DOHH2 (cell line): ENCODE results near the gene PDE3B.
"Not testable (repeated sequence)": the region's sequence is repeated elsewhere in the genome, so short reads cannot be mapped to it uniquely, and the experiment has no call there.

Experiments used
- H3F3A ChIP-seq: fragments of 200-600 bp; sonication (generic), shearing (Covaris generic); 2 replicates; pipeline ENCODE4 v1.6.0; 2016; ENCODE audit warnings: antibody characterized with exemption, mild to moderate bottlenecking; ENCODE audit not compliant: control insufficient read depth, insufficient read depth
- H3K27ac ChIP-seq: fragments of 200-600 bp; sonication (generic); 2 replicates; pipeline ENCODE4 v1.5.1; 2014; ENCODE audit warnings: low read depth, mild to moderate bottlenecking, low read length, moderate library complexity
- H3K27me3 ChIP-seq: fragments of 200-600 bp; sonication (generic); 2 replicates; pipeline ENCODE4 v1.6.1; 2014; ENCODE audit warnings: mild to moderate bottlenecking, low read length, mixed read lengths; ENCODE audit not compliant: control insufficient read depth
- H3K36me3 ChIP-seq: fragments of 200-600 bp; sonication (generic); 2 replicates; pipeline ENCODE4 v1.6.1; 2014; ENCODE audit warnings: mild to moderate bottlenecking, low read length, moderate library complexity, mixed read lengths; ENCODE audit not compliant: control insufficient read depth
- H3K4me1 ChIP-seq: fragments of 200-600 bp; sonication (generic); 2 replicates; pipeline ENCODE4 v1.6.1; 2014; ENCODE audit warnings: mild to moderate bottlenecking, low read length, mixed read lengths; ENCODE audit not compliant: control insufficient read depth
- H3K4me2 ChIP-seq: fragments of 200-600 bp; sonication (generic); 2 replicates; pipeline ENCODE4 v1.6.0; 2014; ENCODE audit warnings: mild to moderate bottlenecking, low read length, moderate library complexity
- H3K4me3 ChIP-seq: fragments of 200-600 bp; sonication (generic); 2 replicates; pipeline ENCODE4 v1.5.1; 2014; ENCODE audit warnings: mild to moderate bottlenecking, low read length, mixed read lengths
- H3K79me2 ChIP-seq: fragments of 200-600 bp; sonication (generic); 2 replicates; pipeline ENCODE4 v1.6.1; 2014; ENCODE audit warnings: mild to moderate bottlenecking, low read length, mixed read lengths; ENCODE audit not compliant: control insufficient read depth
- H3K9me2 ChIP-seq: fragments of 200-600 bp; sonication (generic); replicated peaks from 2 replicates; pipeline ENCODE4 v1.6.1; 2014; ENCODE audit warnings: mild to moderate bottlenecking, low read length, mixed read lengths; ENCODE audit not compliant: control insufficient read depth
- H3K9me3 ChIP-seq: fragments of 200-600 bp; sonication (generic); 2 replicates; pipeline ENCODE4 v1.6.1; 2014; ENCODE audit warnings: antibody characterized with exemption, low read length, mixed read lengths; ENCODE audit not compliant: control insufficient read depth, insufficient read depth
- H4K20me1 ChIP-seq: fragments of 200-600 bp; sonication (generic); 2 replicates; pipeline ENCODE4 v1.6.0; 2014; ENCODE audit warnings: low read depth, mild to moderate bottlenecking, antibody characterized with exemption, low read length, moderate library complexity; ENCODE audit not compliant: control insufficient read depth, insufficient read depth
- CTCF ChIP-seq: fragments of 200-600 bp; sonication (generic); IDR thresholded peaks from one replicate; pipeline ENCODE4 v1.5.1; 2014; ENCODE audit warnings: antibody characterized with exemption, mild to moderate bottlenecking, low read depth, low read length; ENCODE audit not compliant: poor library complexity, severe bottlenecking
- EZH2phosphoT487 ChIP-seq: fragments of 200-600 bp; sonication (generic); IDR thresholded peaks from 2 replicates; pipeline ENCODE4 v1.6.1; 2017; ENCODE audit warnings: borderline replicate concordance, mild to moderate bottlenecking, antibody characterized with exemption, low read length, moderate library complexity, mixed read lengths

PDE3B gene

GRCh38 chr11:14784230-14784629 is 140.6 kb downstream of the PDE3B start:
- Histone ChIP-seq H4K20me1 (no peaks in the 10 kb centered on the region), H3K27ac (no peak overlapping the region), H3K4me1 (peaks cover 28% of the 10 kb centered on the region), H3K9me2 (no peaks in the 10 kb centered on the region), H3K9me3 (peaks cover 5% of the 10 kb centered on the region; the same call in 1 of the 2 replicates), H3K79me2 (no peaks in the 10 kb centered on the region), H3K4me3 (no peak overlapping the region), H3F3A (peaks cover 2% of the 10 kb centered on the region; the same call in 1 of the 2 replicates), H3K27me3 (no peaks in the 10 kb centered on the region), H3K36me3 (no peaks in the 10 kb centered on the region), H3K4me2 (no peak overlapping the region)
- no peak for TF ChIP-seq EZH2phosphoT487
- TF ChIP-seq CTCF, result no peak

GRCh38 chr11:14789879-14790484 is 146.4 kb downstream of the PDE3B start:
- H3K9me3 ChIP-seq, result no peaks in the 10 kb centered on the region
- no peak overlapping the region for H3K4me3 ChIP-seq
- no peaks in the 10 kb centered on the region for H3K27me3 ChIP-seq
- peaks cover 22% of the 10 kb centered on the region for H3K4me1 ChIP-seq
- H4K20me1 ChIP-seq, result no peaks in the 10 kb centered on the region
- peaks cover 2% of the 10 kb centered on the region; the same call in 1 of the 2 replicates for H3F3A ChIP-seq
- TF ChIP-seq EZH2phosphoT487 (no peak), CTCF (peak; percentile 54)
- no peaks in the 10 kb centered on the region for H3K79me2 ChIP-seq
- H3K36me3 ChIP-seq, result no peaks in the 10 kb centered on the region
- H3K9me2 ChIP-seq, result no peaks in the 10 kb centered on the region
- no peak overlapping the region for H3K4me2 ChIP-seq
- no peak overlapping the region for H3K27ac ChIP-seq

- Histone ChIP-seq H3K79me2 (no peaks in the 10 kb centered on the region), H4K20me1 (no peaks in the 10 kb centered on the region), H3K9me3 (no peaks in the 10 kb centered on the region), H3K4me2 (no peak overlapping the region), H3K4me1 (peaks cover 6% of the 10 kb centered on the region; the same call in 1 of the 2 replicates), H3K36me3 (no peaks in the 10 kb centered on the region), H3K4me3 (no peak overlapping the region), H3F3A (no peaks in the 10 kb centered on the region), H3K27ac (no peak overlapping the region), H3K9me2 (no peaks in the 10 kb centered on the region), H3K27me3 (no peaks in the 10 kb centered on the region)
- TF ChIP-seq EZH2phosphoT487, result no peak
- no peak for TF ChIP-seq CTCF
Measured at GRCh38 chr11:14793546-14793945, 149.9 kb downstream of the PDE3B start.

GRCh38 chr11:14796028-14796427 is 152.4 kb downstream of the PDE3B start:
- not testable (repeated sequence) for H3K27me3 ChIP-seq, H3K4me2 ChIP-seq, H3K27ac ChIP-seq, H3K9me2 ChIP-seq, H3K4me3 ChIP-seq, H3K36me3 ChIP-seq, H4K20me1 ChIP-seq, H3K79me2 ChIP-seq, H3F3A ChIP-seq, H3K9me3 ChIP-seq, H3K4me1 ChIP-seq
